IPS-15b (cell line): ENCODE data around the gene GLI3.

ENCODE experiments used
- H3K27me3 ChIP-seq: one replicate; pipeline ENCODE4 v1.6.1; 2013; ENCODE audit warnings: low read length; ENCODE audit not compliant: control insufficient read depth, insufficient read depth
- H3K36me3 ChIP-seq: one replicate; pipeline ENCODE4 v1.6.1; 2013; ENCODE audit warnings: low read length; ENCODE audit not compliant: control insufficient read depth, insufficient read depth
- H3K4me1 ChIP-seq: one replicate; pipeline ENCODE4 v1.6.1; 2013; ENCODE audit warnings: mild to moderate bottlenecking, low read length; ENCODE audit not compliant: control insufficient read depth, insufficient read depth
- H3K4me3 ChIP-seq: one replicate; pipeline ENCODE4 v1.5.1; 2013; ENCODE audit warnings: low read depth, low read length
- H3K9ac ChIP-seq: one replicate; pipeline ENCODE4 v1.6.1; 2013; ENCODE audit warnings: low read depth, mild to moderate bottlenecking, low read length
- H3K9me3 ChIP-seq: one replicate; pipeline ENCODE4 v1.6.1; 2013; ENCODE audit warnings: mild to moderate bottlenecking, low read length; ENCODE audit not compliant: control insufficient read depth, insufficient read depth

The GLI3 gene

GRCh38 chr7:42012786-42013360 is 224.1 kb downstream of the GLI3 start:
- no peaks in the 10 kb centered on the region for H3K27me3 ChIP-seq
- no peaks in the 10 kb centered on the region for H3K9me3 ChIP-seq

DNA sequence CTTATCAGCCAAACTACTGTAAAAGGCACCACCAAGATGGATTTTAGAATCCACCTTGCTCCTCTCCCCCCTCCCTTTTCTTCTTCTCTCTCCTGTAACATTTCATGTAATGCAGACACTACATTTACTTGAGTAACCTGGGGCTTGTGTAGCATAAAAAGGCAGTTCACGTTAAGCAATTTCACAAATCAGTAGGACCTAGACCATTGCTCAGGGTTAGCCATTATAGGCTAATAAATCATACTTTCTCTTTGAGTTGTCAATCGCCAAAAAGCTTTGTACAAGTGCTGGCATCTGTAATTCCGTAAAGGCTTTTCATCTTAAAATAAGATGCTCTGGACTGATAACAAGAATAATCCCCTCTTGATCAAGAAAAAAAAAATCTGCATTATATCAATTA is 224.7 kb downstream of the GLI3 start:
- Histone ChIP-seq H3K27me3 (no peaks in the 10 kb centered on the region), H3K9ac (no peak overlapping the region), H3K4me3 (no peak overlapping the region), H3K36me3 (peaks cover 3% of the 10 kb centered on the region), H3K4me1 (no peaks in the 10 kb centered on the region), H3K9me3 (no peaks in the 10 kb centered on the region)

More at GRCh38 chr7:42012786-42013360, 224.1 kb downstream of the GLI3 start:
- no peaks in the 10 kb centered on the region for H3K4me1 ChIP-seq
- no peak overlapping the region for H3K9ac ChIP-seq
- peaks cover 3% of the 10 kb centered on the region for H3K36me3 ChIP-seq
- no peak overlapping the region for H3K4me3 ChIP-seq

DNA sequence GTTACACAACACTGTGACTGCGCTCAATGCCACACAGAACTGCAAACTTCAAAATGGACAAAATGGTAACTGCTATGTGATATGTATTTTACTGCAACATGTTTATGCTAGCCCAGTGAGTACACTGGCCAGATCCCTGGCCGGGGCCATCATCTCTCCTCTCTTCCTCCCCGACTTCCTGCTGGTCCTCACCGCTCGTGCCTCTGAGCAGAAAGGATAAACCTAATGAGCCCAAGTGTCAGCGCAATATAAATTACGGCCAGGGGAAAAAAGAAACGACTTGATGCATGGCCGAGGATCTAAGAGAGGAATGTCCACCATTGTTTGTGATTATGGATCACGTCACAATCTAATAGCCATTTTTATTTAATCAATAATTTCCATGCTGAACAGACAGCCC is 225.2 kb downstream of the GLI3 start:
- no peak overlapping the region for H3K4me3 ChIP-seq

DNA sequence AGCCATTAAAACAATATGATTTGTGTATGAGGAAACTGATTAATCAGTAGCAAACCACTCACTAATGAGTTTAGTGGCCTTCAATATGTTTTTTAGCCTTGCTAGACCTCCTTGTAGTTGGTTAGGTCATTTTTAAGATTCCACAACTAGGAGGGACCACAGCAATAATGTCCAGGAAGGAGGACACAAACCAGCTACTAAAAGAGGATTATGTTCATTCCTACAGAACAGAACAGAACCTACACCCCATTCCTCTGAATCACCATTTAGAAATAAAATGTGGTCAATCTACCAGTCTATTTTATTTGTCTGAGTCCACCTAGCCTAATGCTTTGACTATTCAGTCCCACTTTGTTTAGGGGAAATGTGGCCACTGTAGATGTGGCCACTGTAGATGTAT is 226.3 kb downstream of the GLI3 start:
- Histone ChIP-seq H3K9me3 (no peaks in the 10 kb centered on the region), H3K4me1 (no peaks in the 10 kb centered on the region), H3K36me3 (peaks cover 3% of the 10 kb centered on the region), H3K4me3 (no peak overlapping the region), H3K27me3 (no peaks in the 10 kb centered on the region), H3K9ac (no peak overlapping the region)

More for the DNA sequence above, 225.2 kb downstream of the GLI3 start:
- H3K4me1 ChIP-seq = no peaks in the 10 kb centered on the region
- peaks cover 3% of the 10 kb centered on the region for H3K36me3 ChIP-seq
- no peaks in the 10 kb centered on the region for H3K9me3 ChIP-seq
- H3K27me3 ChIP-seq = no peaks in the 10 kb centered on the region
- no peak overlapping the region for H3K9ac ChIP-seq

GRCh38 chr7:42006801-42007513 is 230.1 kb downstream of the GLI3 start:
- no peaks in the 10 kb centered on the region for H3K27me3 ChIP-seq
- peaks cover under 1% of the 10 kb centered on the region for H3K36me3 ChIP-seq
- no peaks in the 10 kb centered on the region for H3K9me3 ChIP-seq
- H3K4me1 ChIP-seq = no peaks in the 10 kb centered on the region
- no peak overlapping the region for H3K9ac ChIP-seq
- H3K4me3 ChIP-seq = no peak overlapping the region

- no peak overlapping the region for H3K9ac ChIP-seq
- H3K27me3 ChIP-seq = no peaks in the 10 kb centered on the region
- no peaks in the 10 kb centered on the region for H3K4me1 ChIP-seq
- H3K36me3 ChIP-seq = no peaks in the 10 kb centered on the region
- no peaks in the 10 kb centered on the region for H3K9me3 ChIP-seq
- H3K4me3 ChIP-seq = no peak overlapping the region
Observed at GRCh38 chr7:42002654-42003053, 234.4 kb downstream of the GLI3 start.

GRCh38 chr7:41999736-42000283 is 237.2 kb downstream of the GLI3 start:
- Histone ChIP-seq H3K9me3 (no peaks in the 10 kb centered on the region), H3K4me3 (no peak overlapping the region), H3K27me3 (no peaks in the 10 kb centered on the region), H3K4me1 (no peaks in the 10 kb centered on the region), H3K9ac (no peak overlapping the region), H3K36me3 (no peaks in the 10 kb centered on the region)

- H3K27me3 ChIP-seq = no peaks in the 10 kb centered on the region
- H3K4me3 ChIP-seq = no peak overlapping the region
- no peak overlapping the region for H3K9ac ChIP-seq
- no peaks in the 10 kb centered on the region for H3K4me1 ChIP-seq
- no peaks in the 10 kb centered on the region for H3K36me3 ChIP-seq
- no peaks in the 10 kb centered on the region for H3K9me3 ChIP-seq
Observed at GRCh38 chr7:41998041-41998440, 239.0 kb downstream of the GLI3 start.

- Histone ChIP-seq H3K27me3 (no peaks in the 10 kb centered on the region), H3K36me3 (no peaks in the 10 kb centered on the region), H3K9ac (no peak overlapping the region), H3K4me3 (no peak overlapping the region), H3K4me1 (no peaks in the 10 kb centered on the region), H3K9me3 (no peaks in the 10 kb centered on the region)
Observed at GRCh38 chr7:41997151-41997550, 239.9 kb downstream of the GLI3 start.

- no peaks in the 10 kb centered on the region for H3K36me3 ChIP-seq
- no peak overlapping the region for H3K9ac ChIP-seq
- no peaks in the 10 kb centered on the region for H3K9me3 ChIP-seq
- no peaks in the 10 kb centered on the region for H3K27me3 ChIP-seq
- H3K4me1 ChIP-seq = no peaks in the 10 kb centered on the region
- no peak overlapping the region for H3K4me3 ChIP-seq
Observed at GRCh38 chr7:41996381-41997035, 240.5 kb downstream of the GLI3 start.

DNA sequence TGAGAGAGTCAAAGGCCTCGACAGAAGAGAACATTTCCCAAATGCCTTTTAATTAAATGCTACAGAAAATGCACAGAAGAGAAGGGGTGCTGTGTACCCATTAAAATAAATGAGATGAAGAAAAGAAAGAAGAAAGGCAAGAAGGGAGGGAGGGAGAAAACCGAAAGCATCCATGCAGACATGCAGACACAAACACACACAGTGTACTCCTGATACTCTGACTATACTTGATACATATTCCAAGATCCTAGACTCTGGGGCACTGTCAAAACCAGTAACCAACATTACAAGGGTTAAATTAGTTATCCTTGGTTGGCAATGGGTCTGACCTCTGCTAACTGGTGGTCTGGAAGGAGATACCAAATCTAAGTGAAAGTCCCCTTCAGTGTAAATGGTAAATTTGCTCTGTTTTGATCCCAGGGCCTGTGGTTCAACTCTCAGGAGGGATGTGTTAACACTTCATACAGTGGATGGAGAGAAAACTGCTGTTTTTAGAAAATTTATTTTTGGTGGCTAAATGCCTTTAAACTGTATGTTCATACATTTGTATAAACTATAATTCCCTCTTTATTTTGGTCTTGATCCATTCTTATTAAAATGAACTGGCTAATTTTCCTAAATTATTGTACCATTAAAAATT is 241.3 kb downstream of the GLI3 start:
- Histone ChIP-seq H3K36me3 (no peaks in the 10 kb centered on the region), H3K27me3 (no peaks in the 10 kb centered on the region), H3K9me3 (no peaks in the 10 kb centered on the region), H3K4me1 (no peaks in the 10 kb centered on the region), H3K4me3 (no peak overlapping the region), H3K9ac (no peak overlapping the region)
